ENCODE data around the gene ZNF501. TPM values are rescaled to one million over a fixed set of nuclear protein-coding genes. Genes with fewer than 3 reads are reported as not detected.

ZNF501 gene
- total RNA-seq (2014; rRNA removed; shearing (Covaris generic)): 0.53 and 4.4 TPM in 2 replicates

GRCh38 chr3:44729384-44729910 is at the start of gene ZNF501:
TSS of gene ZNF501 (plus strand) at chr3:44729635. CDS start at chr3:44734422, 4,787 bp downstream.
- peaks cover 16% of the 10 kb centered on the region for H3K9me3 ChIP-seq (replicated peaks)
- H3K4me3 ChIP-seq: peak within 1 kb of the TSS; percentile 45
- H3K27me3 ChIP-seq (replicated peaks): no peaks in the 10 kb centered on the region
- H3K36me3 ChIP-seq: peaks cover 3% of the 10 kb centered on the region; the same call in 1 of the 2 replicates
- peak; percentile 52 to 76 for DNase-seq (ENCODE audit: low read depth in 1 of 2, low spot score in 2 of 2)
- peaks cover 8% of the 10 kb centered on the region for H3K4me1 ChIP-seq (replicated peaks)
- no peak within 1 kb of the TSS for H3K27ac ChIP-seq

GRCh38 chr3:44680921-44681455 is 48.4 kb upstream of the ZNF501 start:
- no peak overlapping the region for H3K4me3 ChIP-seq
- H3K9me3 ChIP-seq (replicated peaks): peaks cover 3% of the 10 kb centered on the region; the same call in 1 of the 2 replicates
- H3K27ac ChIP-seq: no peak overlapping the region
- no peaks in the 10 kb centered on the region; the same call in 1 of the 2 replicates for H3K36me3 ChIP-seq
- H3K27me3 ChIP-seq (replicated peaks): no peaks in the 10 kb centered on the region
- no peak for DNase-seq (ENCODE audit: low read depth in 1 of 2, low spot score in 2 of 2)
- peaks cover 9% of the 10 kb centered on the region; the same call in 1 of the 2 replicates for H3K4me1 ChIP-seq (replicated peaks)

GRCh38 chr3:44682182-44682896 is 47.1 kb upstream of the ZNF501 start:
- peaks cover 3% of the 10 kb centered on the region; the same call in 1 of the 2 replicates for H3K9me3 ChIP-seq (replicated peaks)
- no peaks in the 10 kb centered on the region; the same call in 1 of the 2 replicates for H3K36me3 ChIP-seq
- H3K27ac ChIP-seq: no peak overlapping the region
- H3K4me3 ChIP-seq: no peak overlapping the region
- peak in 1 of 2 experiments; percentile 14 for DNase-seq (ENCODE audit: low read depth in 1 of 2, low spot score in 2 of 2)
- H3K4me1 ChIP-seq (replicated peaks): peaks cover 9% of the 10 kb centered on the region; the same call in 1 of the 2 replicates
- H3K27me3 ChIP-seq (replicated peaks): no peaks in the 10 kb centered on the region

DNA sequence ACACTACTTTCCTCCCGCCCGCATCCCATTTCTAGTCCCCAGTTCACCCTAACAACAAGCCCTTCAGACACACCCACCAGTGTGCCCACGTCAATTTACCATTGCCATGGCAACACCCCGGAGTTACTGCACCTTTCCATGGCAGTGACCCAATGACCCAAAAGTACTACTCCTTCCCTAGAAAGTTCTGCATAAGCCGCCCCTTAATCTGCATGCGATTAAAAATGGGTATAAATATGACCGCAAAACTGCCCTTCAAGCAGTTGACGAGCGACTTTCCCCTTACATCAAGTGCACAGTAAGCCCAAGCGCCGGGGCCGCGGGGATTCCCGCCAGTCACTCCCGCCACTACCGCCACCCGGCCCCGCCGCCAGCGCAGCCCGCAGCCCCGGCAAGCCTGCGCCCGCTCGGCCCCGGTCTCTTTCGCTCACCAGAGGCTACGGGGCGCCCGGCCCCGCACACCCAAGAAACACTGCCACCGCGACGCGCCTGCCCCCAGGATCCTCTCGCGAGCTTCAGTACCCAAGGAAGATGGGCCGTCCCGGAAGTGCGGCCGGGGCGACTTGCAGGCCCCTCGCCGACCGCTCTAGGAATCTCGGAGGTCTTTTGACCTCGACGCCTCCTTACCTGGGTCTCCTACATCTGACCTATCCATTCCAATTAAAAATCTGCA is 44.2 kb upstream of the ZNF501 start:
- Histone ChIP-seq H3K27me3 (replicated peaks) (no peaks in the 10 kb centered on the region), H3K27ac (no peak overlapping the region), H3K9me3 (replicated peaks) (peaks cover 6% of the 10 kb centered on the region; the same call in 1 of the 2 replicates), H3K36me3 (no peaks in the 10 kb centered on the region; the same call in 1 of the 2 replicates), H3K4me3 (peak overlapping the region; percentile 43), H3K4me1 (replicated peaks) (peaks cover 9% of the 10 kb centered on the region; the same call in 1 of the 2 replicates)
- DNase-seq (ENCODE audit: low read depth in 1 of 2, low spot score in 2 of 2): peak; percentile 27 to 51

DNA sequence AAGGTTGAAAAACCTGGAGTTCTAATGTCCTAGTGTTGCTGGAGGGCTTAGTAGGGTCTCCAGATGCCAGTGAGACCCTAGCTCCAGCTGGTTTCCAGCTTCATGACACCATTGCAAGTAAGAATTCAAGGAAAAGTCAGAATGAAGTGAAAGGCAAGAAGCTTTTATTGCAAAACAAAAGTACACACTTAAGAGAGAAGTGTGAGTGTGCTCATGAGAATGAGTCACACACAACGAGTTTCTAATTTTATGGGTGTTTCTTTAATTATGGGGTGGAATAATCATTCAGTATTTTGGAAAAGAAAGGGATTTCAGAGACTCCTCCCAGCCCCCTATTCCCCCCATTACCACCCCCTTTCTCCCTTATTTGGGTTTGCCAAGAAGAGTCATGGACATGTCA is 41.5 kb upstream of the ZNF501 start:
- peaks cover 3% of the 10 kb centered on the region; the same call in 1 of the 2 replicates for H3K9me3 ChIP-seq (replicated peaks)
- no peak for DNase-seq (ENCODE audit: low read depth in 1 of 2, low spot score in 2 of 2)
- H3K36me3 ChIP-seq: no peaks in the 10 kb centered on the region; the same call in 1 of the 2 replicates
- 0 out of 2 replicates have a peak, but pooled peaks cover 3% of the 10 kb centered on the region for H3K4me1 ChIP-seq (replicated peaks)
- H3K27ac ChIP-seq: no peak overlapping the region
- no peaks in the 10 kb centered on the region for H3K27me3 ChIP-seq (replicated peaks)
- no peak overlapping the region for H3K4me3 ChIP-seq

GRCh38 chr3:44712455-44713075 is 16.9 kb upstream of the ZNF501 start, which contains the start of gene ZNF502:
TSS of gene ZNF502 (plus strand) at chr3:44712660. CDS start at chr3:44720262, 7,602 bp downstream.
- H3K27me3 ChIP-seq (replicated peaks): no peaks in the 10 kb centered on the region
- no peaks in the 10 kb centered on the region for H3K4me1 ChIP-seq (replicated peaks)
- peaks cover 18% of the 10 kb centered on the region for H3K9me3 ChIP-seq (replicated peaks)
- H3K36me3 ChIP-seq: no peaks in the 10 kb centered on the region
- no peak within 1 kb of the TSS for H3K27ac ChIP-seq
- H3K4me3 ChIP-seq: peak within 1 kb of the TSS; percentile 43
- DNase-seq (ENCODE audit: low read depth in 1 of 2, low spot score in 2 of 2): peak; percentile 14 to 58

DNA sequence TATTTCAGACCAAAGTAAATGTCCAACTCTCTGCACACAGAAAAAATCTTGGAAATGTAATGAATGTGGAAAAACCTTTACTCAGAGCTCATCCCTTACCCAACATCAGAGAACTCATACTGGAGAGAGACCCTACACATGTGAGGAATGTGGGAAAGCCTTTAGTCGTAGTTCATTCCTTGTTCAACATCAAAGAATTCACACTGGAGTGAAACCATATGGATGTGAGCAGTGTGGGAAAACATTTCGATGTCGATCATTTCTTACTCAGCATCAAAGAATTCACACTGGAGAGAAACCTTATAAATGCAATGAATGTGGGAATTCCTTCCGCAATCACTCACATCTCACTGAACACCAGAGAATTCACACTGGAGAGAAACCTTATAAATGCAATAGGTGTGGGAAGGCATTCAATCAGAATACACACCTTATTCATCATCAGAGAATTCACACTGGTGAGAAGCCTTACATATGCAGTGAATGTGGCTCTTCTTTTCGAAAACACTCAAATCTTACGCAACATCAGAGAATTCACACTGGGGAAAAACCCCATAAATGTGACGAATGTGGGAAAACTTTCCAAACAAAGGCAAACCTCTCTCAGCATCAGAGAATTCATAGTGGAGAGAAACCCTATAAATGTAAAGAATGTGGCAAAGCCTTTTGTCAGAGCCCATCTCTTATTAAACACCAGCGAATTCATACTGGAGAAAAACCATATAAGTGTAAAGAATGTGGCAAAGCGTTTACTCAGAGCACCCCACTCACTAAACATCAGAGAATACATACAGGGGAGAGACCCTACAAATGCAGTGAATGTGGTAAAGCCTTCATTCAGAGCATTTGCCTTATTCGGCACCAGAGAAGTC is 8.0 kb upstream of the ZNF501 start:
- no peak for DNase-seq (ENCODE audit: low read depth in 1 of 2, low spot score in 2 of 2)
- Histone ChIP-seq H3K27me3 (replicated peaks) (no peaks in the 10 kb centered on the region), H3K9me3 (replicated peaks) (peaks cover 25% of the 10 kb centered on the region), H3K4me3 (no peak overlapping the region), H3K27ac (no peak overlapping the region), H3K4me1 (replicated peaks) (no peaks in the 10 kb centered on the region), H3K36me3 (peaks cover 14% of the 10 kb centered on the region)

- H3K4me1 ChIP-seq (replicated peaks): no peaks in the 10 kb centered on the region
- peaks cover 23% of the 10 kb centered on the region for H3K9me3 ChIP-seq (replicated peaks)
- peaks cover 14% of the 10 kb centered on the region for H3K36me3 ChIP-seq
Measured at GRCh38 chr3:44722103-44722401, 7.4 kb upstream of the ZNF501 start.

DNA sequence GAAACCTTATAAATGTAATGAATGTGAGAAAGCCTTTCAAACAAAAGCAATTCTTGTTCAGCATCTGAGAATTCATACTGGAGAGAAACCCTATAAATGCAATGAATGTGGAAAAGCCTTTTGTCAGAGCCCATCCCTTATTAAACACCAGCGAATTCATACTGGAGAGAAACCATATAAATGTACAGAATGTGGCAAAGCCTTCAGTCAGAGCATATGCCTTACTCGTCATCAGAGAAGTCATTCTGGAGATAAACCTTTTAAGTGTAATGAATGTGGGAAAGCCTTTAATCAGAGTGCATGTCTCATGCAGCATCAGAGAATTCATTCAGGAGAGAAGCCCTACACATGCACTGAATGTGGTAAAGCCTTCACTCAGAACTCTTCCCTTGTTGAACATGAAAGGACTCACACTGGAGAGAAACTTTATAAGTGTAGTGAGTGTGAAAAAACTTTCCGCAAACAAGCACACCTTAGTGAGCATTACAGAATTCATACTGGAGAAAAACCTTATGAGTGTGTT is 5.3 kb downstream of the ZNF501 start:
- H3K27ac ChIP-seq: no peak overlapping the region
- H3K4me3 ChIP-seq: no peak overlapping the region
- DNase-seq (ENCODE audit: low read depth in 1 of 2, low spot score in 2 of 2): no peak
- H3K4me1 ChIP-seq (replicated peaks): peaks cover 2% of the 10 kb centered on the region
- no peaks in the 10 kb centered on the region for H3K27me3 ChIP-seq (replicated peaks)
- peaks cover 3% of the 10 kb centered on the region; the same call in 1 of the 2 replicates for H3K36me3 ChIP-seq
- H3K9me3 ChIP-seq (replicated peaks): peaks cover 14% of the 10 kb centered on the region

More at GRCh38 chr3:44722103-44722401, 7.4 kb upstream of the ZNF501 start:
- DNase-seq (ENCODE audit: low read depth in 1 of 2, low spot score in 2 of 2): no peak
- Histone ChIP-seq H3K4me3 (no peak overlapping the region), H3K27ac (no peak overlapping the region), H3K27me3 (replicated peaks) (no peaks in the 10 kb centered on the region)

DNA sequence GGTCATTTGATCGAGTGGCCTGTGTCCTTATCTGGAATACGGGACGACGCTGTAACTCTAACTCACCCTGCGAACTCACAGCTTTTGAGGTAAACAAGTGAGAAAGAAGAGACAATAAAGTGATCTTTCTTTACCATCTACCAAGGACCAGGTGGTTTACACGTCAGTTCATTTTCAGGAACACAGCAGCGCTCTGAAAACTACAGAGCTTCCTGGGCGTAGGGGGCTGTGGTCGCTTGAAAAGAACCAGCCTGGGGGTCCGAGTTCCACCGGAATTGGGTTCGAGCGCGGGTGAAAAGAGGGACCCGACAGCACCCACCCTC is 31.6 kb downstream of the ZNF501 start:
- Histone ChIP-seq H3K36me3 (peaks cover 57% of the 10 kb centered on the region), H3K9me3 (replicated peaks) (peaks cover 2% of the 10 kb centered on the region; the same call in 1 of the 2 replicates), H3K27me3 (replicated peaks) (no peaks in the 10 kb centered on the region), H3K4me1 (replicated peaks) (peaks cover 9% of the 10 kb centered on the region; the same call in 1 of the 2 replicates), H3K27ac (peak overlapping the region; percentile 68), H3K4me3 (peak overlapping the region; percentile 69)
- DNase-seq (ENCODE audit: low read depth in 1 of 2, low spot score in 2 of 2): no peak

- Histone ChIP-seq H3K4me1 (replicated peaks) (peaks cover 9% of the 10 kb centered on the region; the same call in 1 of the 2 replicates), H3K36me3 (peaks cover 56% of the 10 kb centered on the region), H3K9me3 (replicated peaks) (peaks cover 2% of the 10 kb centered on the region; the same call in 1 of the 2 replicates), H3K27ac (peak within 1 kb of the TSS; percentile 68), H3K27me3 (replicated peaks) (no peaks in the 10 kb centered on the region), H3K4me3 (peak within 1 kb of the TSS; percentile 69)
- DNase-seq (ENCODE audit: low read depth in 1 of 2, low spot score in 2 of 2): peak; percentile 90 to 93
Measured at GRCh38 chr3:44761424-44762169, 32.2 kb downstream of the ZNF501 start, which contains the start of the genes KIAA1143 and KIF15. TSS of gene KIAA1143 (minus strand) at chr3:44761619. CDS start at chr3:44761602, 17 bp downstream. TSS of gene KIF15 (plus strand) at chr3:44761794. CDS start at chr3:44761866, 72 bp downstream.
